ENCODE results near the gene PAX7.

DNA sequence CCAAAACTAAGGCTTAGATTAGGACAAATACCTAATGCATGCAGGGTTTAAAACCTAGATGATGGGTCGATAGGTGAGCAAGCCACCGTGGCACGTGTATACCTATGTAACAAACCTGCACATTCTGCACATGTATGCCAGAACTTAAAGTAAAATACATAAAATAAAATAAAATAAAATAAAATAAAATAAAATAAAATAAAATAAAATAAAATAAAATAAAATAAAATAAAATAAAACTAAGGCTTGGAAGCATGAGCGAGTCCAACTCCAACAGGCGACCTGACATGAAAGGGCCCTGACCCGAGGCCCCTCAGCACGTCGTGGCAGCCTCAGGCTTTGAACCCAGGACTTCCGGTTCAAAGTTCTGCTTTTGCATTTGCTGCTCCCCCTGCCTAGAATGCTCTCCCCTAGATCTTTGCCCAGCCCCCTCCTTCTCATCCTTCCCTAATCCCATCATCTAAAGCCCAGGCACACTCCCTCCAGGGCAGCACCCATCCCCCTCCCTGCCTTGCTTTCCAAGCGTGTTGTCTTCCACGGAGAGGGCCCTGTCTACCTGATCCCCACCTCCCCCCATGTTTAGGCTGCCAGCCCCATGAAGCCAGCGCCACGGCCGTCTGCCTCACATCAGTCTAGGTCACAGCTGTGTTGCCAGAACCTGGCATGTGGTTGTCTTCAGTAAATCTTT, 164.5 kb downstream of the PAX7 start:
- TF ChIP-seq EP300 (IDR thresholded peaks at IDR 0.05) (no peak), POLR2A (IDR thresholded peaks at IDR 0.05) (no peak), CTCF (IDR thresholded peaks at IDR 0.05) (no peak)
